HFF-Myc (cell line): ENCODE results near the gene SPON1.
"Not testable (repeated sequence)": the region's sequence is repeated elsewhere in the genome, so short reads cannot be mapped to it uniquely, and the experiment has no call there.

Experiments
- DNase-seq: peaks from one replicate; pipeline ENCODE4 v3.0.0-alpha.2; 2011; ENCODE audit warnings: low read depth; ENCODE audit errors: extremely low read depth
- H3K4me3 ChIP-seq: replicated peaks from 2 replicates; pipeline ENCODE4 v1.5.1; 2011; ENCODE audit warnings: low read depth, mild to moderate bottlenecking, control low read depth, low read length
- TF ChIP-seq, protein P1 (sequence below): IDR thresholded peaks from 2 replicates; pipeline ENCODE4 v1.5.1; 2012; ENCODE audit warnings: mild to moderate bottlenecking, low read depth, low read length, control low read depth; ENCODE audit errors: missing control alignments

Gene SPON1

DNA sequence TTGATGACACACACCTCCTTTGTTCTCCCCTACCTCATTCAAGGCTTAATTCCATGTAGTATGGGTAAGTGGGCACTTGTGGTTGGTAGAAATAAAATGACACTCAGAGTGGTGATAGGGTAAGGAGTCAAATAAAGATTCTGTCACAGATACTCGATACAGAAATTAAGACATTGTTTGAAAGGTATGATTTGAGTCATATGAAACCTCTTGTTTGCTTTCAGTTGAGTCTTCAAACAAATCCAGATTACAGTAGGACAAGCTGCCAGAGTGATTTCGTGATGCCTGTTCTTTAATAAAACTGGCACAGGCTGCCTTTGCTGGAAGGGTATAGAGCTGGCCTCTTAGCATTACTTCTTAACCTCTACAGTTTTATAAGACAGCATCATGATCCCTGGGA is 182.4 kb downstream of the SPON1 start:
- TF ChIP-seq, protein P1, sequence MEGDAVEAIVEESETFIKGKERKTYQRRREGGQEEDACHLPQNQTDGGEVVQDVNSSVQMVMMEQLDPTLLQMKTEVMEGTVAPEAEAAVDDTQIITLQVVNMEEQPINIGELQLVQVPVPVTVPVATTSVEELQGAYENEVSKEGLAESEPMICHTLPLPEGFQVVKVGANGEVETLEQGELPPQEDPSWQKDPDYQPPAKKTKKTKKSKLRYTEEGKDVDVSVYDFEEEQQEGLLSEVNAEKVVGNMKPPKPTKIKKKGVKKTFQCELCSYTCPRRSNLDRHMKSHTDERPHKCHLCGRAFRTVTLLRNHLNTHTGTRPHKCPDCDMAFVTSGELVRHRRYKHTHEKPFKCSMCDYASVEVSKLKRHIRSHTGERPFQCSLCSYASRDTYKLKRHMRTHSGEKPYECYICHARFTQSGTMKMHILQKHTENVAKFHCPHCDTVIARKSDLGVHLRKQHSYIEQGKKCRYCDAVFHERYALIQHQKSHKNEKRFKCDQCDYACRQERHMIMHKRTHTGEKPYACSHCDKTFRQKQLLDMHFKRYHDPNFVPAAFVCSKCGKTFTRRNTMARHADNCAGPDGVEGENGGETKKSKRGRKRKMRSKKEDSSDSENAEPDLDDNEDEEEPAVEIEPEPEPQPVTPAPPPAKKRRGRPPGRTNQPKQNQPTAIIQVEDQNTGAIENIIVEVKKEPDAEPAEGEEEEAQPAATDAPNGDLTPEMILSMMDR: no peak
- DNase-seq: no peak
- H3K4me3 ChIP-seq: no peak overlapping the region

DNA sequence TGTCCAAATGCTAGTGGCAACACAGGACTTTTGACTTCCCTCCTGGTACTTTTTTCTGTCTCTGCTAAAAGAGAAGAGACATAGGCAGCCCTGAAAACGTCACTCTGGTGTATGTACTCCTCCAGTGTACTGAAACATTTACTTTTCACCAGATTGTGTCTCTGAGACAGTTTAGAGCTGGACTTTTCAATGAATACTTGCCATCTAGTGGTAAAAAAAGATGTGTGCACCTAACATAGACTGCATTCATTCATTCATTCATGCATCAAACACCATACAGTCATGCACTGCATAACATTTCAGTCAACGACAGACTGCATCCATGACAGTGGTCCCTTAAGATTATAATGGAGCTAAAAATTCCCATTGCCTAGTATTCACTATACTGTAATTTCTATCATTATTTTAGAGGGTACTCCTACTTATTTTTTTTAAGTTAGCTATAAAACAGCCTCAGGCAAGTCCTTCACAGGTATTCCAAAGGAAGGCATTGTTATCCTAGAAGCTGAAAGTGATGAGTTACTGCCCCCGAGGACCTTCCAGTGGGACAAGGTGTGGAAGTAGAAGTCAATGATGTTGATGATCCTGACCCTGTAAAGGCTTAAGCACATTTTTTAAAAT is 186.2 kb downstream of the SPON1 start:
- TF ChIP-seq, protein P1: peak; percentile 37
- peak; percentile 20 for DNase-seq
- no peak overlapping the region for H3K4me3 ChIP-seq

GRCh38 chr11:14149683-14150082 is 187.2 kb downstream of the SPON1 start:
- DNase-seq: no peak
- TF ChIP-seq, protein P1: no peak
- H3K4me3 ChIP-seq: no peak overlapping the region

GRCh38 chr11:14150878-14151277 is 188.4 kb downstream of the SPON1 start:
- no peak overlapping the region for H3K4me3 ChIP-seq
- no peak for DNase-seq
- TF ChIP-seq, protein P1: no peak

DNA sequence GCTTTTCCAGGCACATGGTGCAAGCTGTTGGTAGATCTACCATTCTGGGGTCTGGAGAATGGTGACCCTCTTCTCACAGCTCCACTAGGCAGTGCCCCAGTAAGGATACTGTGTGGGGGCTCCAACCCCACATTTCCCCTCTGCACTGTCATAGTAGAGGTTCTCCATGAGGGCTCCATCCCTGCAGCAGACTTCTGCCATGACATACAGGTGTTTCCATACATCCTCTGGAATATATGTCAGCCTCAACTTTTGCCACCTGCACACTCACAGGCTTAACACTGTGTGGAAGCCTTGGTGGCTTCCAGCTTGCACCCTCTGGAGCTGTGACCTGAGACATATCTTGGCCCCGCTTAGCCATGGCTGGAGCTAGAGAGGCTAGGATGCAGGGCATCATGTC is 191.6 kb downstream of the SPON1 start:
- DNase-seq, H3K4me3 ChIP-seq: not testable (repeated sequence)

DNA sequence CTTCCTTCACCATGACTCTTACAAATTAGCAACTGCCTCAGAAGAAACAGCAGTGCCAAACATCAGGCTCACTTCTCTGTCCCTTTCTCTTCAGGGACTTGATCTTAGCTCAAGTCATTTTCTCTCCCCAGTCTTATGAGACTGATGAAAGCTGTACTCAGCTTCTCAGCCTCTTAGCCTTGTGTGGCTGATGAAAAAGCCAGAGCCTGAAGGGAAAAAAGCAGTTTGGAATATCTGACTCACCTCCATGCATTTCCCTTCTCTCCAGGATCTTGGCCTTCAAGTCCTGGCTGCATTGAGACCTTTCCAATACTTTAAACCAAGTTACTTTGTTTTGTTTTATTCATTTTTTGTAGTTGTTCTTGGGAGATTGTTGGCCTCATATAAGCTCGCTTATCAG is 195.9 kb downstream of the SPON1 start:
- no peak for DNase-seq
- TF ChIP-seq, protein P1: no peak
- H3K4me3 ChIP-seq: no peak overlapping the region

DNA sequence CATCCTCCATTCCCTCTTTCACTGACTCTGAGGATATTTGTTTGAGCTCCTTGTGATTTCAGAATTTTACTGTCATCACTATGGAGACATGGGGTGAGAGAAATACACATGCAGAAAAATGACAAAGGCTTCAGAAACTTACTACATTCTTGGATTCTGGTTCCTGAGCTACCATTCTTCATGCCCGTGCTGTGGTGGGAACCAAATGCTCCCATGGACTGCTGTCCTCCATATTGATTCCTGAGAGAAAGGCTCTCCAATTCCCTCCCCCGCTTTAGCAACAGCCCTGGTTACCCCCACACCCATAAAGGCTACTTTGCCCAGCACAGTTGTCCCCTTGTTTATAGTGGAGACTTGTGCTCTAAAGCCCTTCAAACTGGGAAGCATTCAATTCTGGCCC is 201.1 kb downstream of the SPON1 start:
- no peak overlapping the region for H3K4me3 ChIP-seq
- TF ChIP-seq, protein P1: no peak
- DNase-seq: no peak

DNA sequence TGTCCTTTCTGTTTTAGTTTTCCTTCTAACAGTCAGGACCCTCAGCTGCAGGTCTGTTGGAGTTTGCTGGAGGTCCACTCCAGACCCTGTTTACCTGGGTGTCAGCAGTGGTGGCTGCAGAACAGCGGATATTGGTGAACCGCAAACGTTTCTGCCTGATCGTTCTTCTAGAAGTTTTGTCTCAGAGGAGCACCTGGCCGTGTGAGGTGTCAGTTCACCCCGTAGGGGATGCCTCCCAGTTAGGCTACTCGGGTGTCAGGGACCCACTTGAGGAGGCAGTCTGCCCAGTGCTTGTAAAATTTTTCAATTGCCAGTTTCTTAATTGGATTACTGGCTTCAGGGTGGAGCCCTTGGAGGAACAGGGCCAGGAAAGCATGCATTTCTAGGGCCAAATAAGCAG is 211.2 kb downstream of the SPON1 start:
- not testable (repeated sequence) for H3K4me3 ChIP-seq, DNase-seq
